Activated T-helper 2 cell treated with anti-CD3 and anti-CD28 coated beads, Interferon-gamma antibody, Interleukin-2, Interleukin-4, amounts not matched to agents 10 μg/mL and 5 μg/mL and 100 μg/mL, durations not matched to agents 14 hours and 24 hours and 36 hours (primary cell): ENCODE data around the gene ZBTB20. TPM values are rescaled to one million over a fixed set of nuclear protein-coding genes. Genes with fewer than 3 reads are reported as not detected.
A peak's percentile ranks its signal among the peaks of the same experiment; 100 is the strongest.

Source experiments
- DNase-seq: peaks from one replicate; pipeline ENCODE4 v3.0.0; 2021; ENCODE audit warnings: low spot score
- H3K27ac Mint-ChIP-seq: one replicate; pipeline ENCODE4 v1.8.0; 2021; ENCODE audit warnings: mixed read lengths
- H3K27me3 Mint-ChIP-seq: one replicate; pipeline ENCODE4 v1.8.0; 2021; ENCODE audit warnings: low read depth, mixed read lengths
- H3K36me3 Mint-ChIP-seq: one replicate; pipeline ENCODE4 v1.8.0; 2021; ENCODE audit warnings: low read depth, mixed read lengths
- H3K4me1 Mint-ChIP-seq: one replicate; pipeline ENCODE4 v1.8.0; 2021; ENCODE audit warnings: low read depth, mixed read lengths
- H3K4me3 Mint-ChIP-seq: one replicate; pipeline ENCODE4 v1.8.0; 2021; ENCODE audit warnings: low read depth, mild to moderate bottlenecking, moderate library complexity, mixed read lengths
- H3K9me3 Mint-ChIP-seq: one replicate; pipeline ENCODE4 v1.8.0; 2021; ENCODE audit warnings: mixed read lengths
- intact Hi-C: fragments of 100-400 bp; cut with micrococcal nuclease; formaldehyde crosslinking; loops from one replicate; pipeline ENCODE4 v1.15.1; 2023
- total RNA-seq: library from RNA; stranded (reverse); gene quantifications from 2 replicates; pipeline ENCODE4 v1.2.3, GENCODE V29; 2022

ZBTB20 gene
- total RNA-seq, 1 donor from 2014 or later, result 3.3 TPM

DNA sequence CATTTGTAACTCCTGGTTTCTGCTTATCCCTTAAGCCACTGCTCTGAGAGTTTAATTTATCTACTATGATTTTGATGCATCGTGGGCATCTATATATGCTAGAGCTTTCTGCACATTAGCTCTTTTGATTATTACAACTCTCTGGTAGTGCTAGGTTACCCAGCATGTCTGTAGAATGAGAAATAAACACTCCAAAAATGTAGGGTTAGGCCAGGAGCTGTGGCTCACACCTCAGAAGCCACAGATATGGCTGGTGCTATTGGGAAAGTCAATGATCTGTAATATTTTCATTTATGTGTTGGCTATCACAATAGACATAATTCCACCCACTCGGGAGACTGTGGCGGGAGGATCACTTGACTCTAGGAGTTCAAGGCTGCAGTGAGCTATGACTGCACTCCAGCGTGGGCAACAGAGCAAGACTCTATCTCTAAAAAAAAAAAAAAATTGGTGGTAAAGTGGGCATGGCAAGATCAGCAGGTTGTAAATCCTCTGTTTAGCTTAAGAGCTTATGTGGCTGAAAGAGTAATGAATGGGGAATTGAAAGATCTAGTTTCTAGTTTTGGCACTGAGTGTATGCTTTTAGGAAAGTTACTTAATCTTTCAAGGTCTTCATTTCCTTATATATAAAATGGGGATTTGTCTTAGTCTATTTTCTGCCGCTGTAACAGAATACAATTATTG lies 847.0 kb downstream of the ZBTB20 start:
- Mint-ChIP-seq H3K27me3 (peaks cover 2% of the 10 kb centered on the region), H3K9me3 (no peaks in the 10 kb centered on the region), H3K36me3 (peaks cover 6% of the 10 kb centered on the region), H3K4me1 (peaks cover 14% of the 10 kb centered on the region), H3K27ac (no peak overlapping the region), H3K4me3 (no peak overlapping the region)
- intact Hi-C loops, result loop anchor here (2.0 kb wide), 1 partner anchor 147 kb away; no protein-coding TSS in a partner anchor
- DNase-seq, result no peak

DNA sequence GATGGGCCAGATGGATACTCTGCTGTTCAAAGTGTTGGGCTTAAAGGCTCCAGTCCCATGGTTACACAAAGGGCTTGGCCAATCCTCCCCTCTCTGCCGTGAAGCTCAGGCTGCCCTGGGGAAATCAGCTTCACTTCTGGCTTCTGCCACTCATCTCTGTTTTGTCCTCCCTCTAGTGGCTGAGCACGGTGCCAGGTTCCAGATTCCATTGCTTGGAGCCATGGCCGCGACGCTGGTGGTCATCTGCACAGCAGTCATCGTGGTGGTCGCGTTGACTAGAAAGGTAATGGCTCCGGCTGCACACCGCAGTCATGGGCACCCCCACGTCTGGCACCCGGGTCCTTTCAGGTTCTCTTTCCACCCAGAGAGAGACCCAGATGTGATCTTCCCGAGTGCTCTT lies 847.7 kb downstream of the ZBTB20 start:
- Mint-ChIP-seq H3K27me3 (peaks cover 2% of the 10 kb centered on the region), H3K36me3 (peaks cover 3% of the 10 kb centered on the region), H3K9me3 (no peaks in the 10 kb centered on the region), H3K4me3 (no peak overlapping the region), H3K27ac (no peak overlapping the region), H3K4me1 (peaks cover 18% of the 10 kb centered on the region)
- DNase-seq, result no peak
- intact Hi-C loops, result loop anchor here (2.0 kb wide), 1 partner anchor 147 kb away; no protein-coding TSS in a partner anchor

- peaks cover 3% of the 10 kb centered on the region for H3K36me3 Mint-ChIP-seq
- H3K27me3 Mint-ChIP-seq, result no peaks in the 10 kb centered on the region
- DNase-seq, result no peak
- intact Hi-C loops, result no loop called here
- no peak overlapping the region for H3K4me3 Mint-ChIP-seq
- no peaks in the 10 kb centered on the region for H3K9me3 Mint-ChIP-seq
- H3K4me1 Mint-ChIP-seq, result peaks cover 31% of the 10 kb centered on the region
- no peak overlapping the region for H3K27ac Mint-ChIP-seq
Observed at GRCh38 chr3:114295946-114296345, 851.1 kb downstream of the ZBTB20 start.

DNA sequence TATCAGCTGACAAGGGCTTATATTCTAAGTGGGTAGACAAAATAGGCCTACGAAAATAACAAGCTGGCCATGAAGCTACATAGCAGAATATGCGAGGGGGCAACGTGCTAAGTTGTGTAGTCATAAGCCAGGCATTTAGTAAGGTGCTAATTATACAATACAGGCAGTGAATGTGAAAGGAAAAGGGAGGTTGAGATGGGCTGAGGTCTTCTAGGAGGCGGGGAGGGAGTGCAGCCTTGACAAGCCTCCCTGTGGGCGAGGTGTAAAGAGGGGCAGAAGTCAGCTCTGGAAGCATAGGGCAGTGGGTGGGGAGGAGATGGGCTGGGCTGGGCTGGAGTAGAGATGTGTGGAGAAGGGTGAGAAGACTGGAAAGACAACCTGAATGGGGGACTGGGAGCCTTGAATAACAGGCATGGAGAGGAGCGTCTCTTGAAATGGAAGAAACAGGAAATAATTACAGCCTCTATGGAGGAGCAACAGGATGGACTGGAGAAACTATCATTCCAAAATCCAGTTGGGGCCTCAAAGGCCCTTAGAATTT lies 852.1 kb downstream of the ZBTB20 start:
- peaks cover 37% of the 10 kb centered on the region for H3K4me1 Mint-ChIP-seq
- intact Hi-C loops, result loop anchor here (5.0 kb wide), 2 partner anchors 53 to 67 kb away; no protein-coding TSS in a partner anchor

DNA sequence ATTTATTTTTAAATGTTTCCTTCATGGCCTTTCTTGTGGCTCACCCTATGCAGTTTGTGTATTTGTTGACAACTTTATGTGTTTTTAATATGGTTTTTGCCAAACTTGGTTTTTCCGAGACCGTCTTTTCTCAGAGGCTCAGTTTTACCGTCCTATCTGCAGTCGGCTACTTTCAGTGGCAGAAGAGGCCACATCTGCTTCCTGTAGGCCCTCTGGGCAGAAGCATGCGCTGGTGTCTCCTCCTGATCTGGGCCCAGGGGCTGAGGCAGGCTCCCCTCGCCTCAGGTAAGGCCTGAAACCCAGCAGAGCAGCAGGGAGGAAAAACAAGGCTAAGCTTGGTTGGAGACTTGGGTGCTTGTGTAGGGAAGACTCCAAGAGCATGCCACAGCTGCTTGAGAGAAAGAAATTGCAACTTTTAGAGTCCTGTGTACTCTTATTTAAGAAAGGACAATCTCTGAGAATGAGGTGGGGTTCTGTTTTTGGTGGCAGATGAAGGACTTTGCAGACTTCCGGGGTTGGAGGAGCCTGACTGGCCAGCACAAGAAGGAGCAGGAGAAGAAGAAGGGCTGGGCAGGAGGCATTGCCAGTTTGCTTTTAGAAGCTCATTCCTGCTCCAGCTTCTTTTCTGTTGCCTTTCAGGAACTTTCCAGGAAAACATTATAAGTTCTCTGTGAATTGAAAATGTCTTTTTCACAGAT lies 853.1 kb downstream of the ZBTB20 start, which contains the start of gene TIGIT:
TSS of gene TIGIT (plus strand) at position 191 of the 698 bp plus-strand sequence. CDS start at position 225, 34 bp downstream.
- no peaks in the 10 kb centered on the region for H3K36me3 Mint-ChIP-seq
- intact Hi-C loops, result loop anchor here (5.0 kb wide), 2 partner anchors 52 to 68 kb away; no protein-coding TSS in a partner anchor
- H3K4me3 Mint-ChIP-seq, result peak within 1 kb of the TSS; percentile 35
- H3K27me3 Mint-ChIP-seq, result no peaks in the 10 kb centered on the region
- peak within 1 kb of the TSS; percentile 47 for H3K27ac Mint-ChIP-seq
- H3K9me3 Mint-ChIP-seq, result no peaks in the 10 kb centered on the region
- DNase-seq, result no peak
- peaks cover 32% of the 10 kb centered on the region for H3K4me1 Mint-ChIP-seq

More for the DNA sequence above, 852.1 kb downstream of the ZBTB20 start:
- Mint-ChIP-seq H3K4me3 (no peak overlapping the region), H3K27me3 (no peaks in the 10 kb centered on the region), H3K9me3 (no peaks in the 10 kb centered on the region), H3K27ac (no peak overlapping the region), H3K36me3 (peaks cover 1% of the 10 kb centered on the region)
- DNase-seq, result no peak

- peak; percentile 69 for DNase-seq
- Mint-ChIP-seq H3K36me3 (no peaks in the 10 kb centered on the region), H3K4me1 (peaks cover 31% of the 10 kb centered on the region), H3K4me3 (peak overlapping the region; percentile 13), H3K27ac (peak overlapping the region; percentile 84), H3K9me3 (no peaks in the 10 kb centered on the region), H3K27me3 (no peaks in the 10 kb centered on the region)
- intact Hi-C loops, result loop anchor here (1.0 to 5.0 kb wide), 6 partner anchors 42 to 138 kb away; no protein-coding TSS in a partner anchor
Observed at GRCh38 chr3:114290911-114291901, 855.9 kb downstream of the ZBTB20 start.

DNA sequence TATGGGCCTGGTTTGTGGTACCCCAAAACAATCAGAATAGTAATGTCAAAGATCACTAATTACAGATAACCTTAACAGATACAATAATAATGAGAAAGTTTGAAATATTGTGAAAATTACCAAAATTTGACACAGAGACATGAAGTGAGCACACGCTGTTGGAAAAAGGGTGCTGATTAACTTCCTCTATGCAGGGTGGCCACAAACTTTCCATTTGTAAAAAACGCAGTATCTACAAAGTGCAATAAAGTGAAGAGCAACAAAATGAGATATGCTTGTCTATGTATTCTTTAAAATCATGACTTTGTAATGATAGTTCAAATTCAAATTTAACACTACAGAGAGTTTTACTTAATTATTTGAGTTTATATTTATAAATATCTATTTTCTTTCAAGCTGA lies 860.8 kb downstream of the ZBTB20 start:
- Mint-ChIP-seq H3K9me3 (peaks cover 6% of the 10 kb centered on the region), H3K27ac (no peak overlapping the region), H3K4me1 (peaks cover 21% of the 10 kb centered on the region), H3K27me3 (no peaks in the 10 kb centered on the region), H3K4me3 (no peak overlapping the region), H3K36me3 (peaks cover 3% of the 10 kb centered on the region)
- no peak for DNase-seq
- intact Hi-C loops, result no loop called here

DNA sequence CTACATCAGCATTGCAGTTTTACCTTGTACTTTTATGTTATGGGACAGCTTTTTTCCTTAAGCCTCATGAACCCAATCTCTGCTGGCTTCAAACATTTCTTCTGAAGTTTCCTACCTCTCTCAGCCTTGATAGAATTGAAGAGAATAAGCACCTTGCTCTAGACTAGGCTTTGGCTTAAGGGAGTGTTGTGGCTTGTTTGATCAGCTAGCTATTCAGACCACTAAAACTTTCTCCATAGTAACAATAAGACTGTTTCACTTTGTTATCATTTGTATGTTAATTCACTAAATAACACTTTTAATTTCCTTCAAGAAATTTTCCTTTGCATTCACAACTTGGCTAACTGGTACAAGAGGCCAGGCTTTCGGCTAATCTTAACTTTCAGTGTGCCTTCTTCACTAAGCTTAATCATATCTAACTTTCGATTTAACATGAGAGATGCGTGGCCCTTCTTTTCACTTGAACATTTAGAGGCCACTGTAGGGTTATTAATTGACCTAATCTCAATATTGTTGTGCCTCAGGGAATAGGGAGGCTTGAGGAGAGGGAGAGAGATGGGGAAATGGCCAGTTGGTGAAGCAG lies 861.3 kb downstream of the ZBTB20 start:
- H3K36me3 Mint-ChIP-seq, result peaks cover 3% of the 10 kb centered on the region
- no peak for DNase-seq
- intact Hi-C loops, result no loop called here
- peaks cover 6% of the 10 kb centered on the region for H3K9me3 Mint-ChIP-seq
- peaks cover 16% of the 10 kb centered on the region for H3K4me1 Mint-ChIP-seq
- H3K4me3 Mint-ChIP-seq, result no peak overlapping the region
- no peaks in the 10 kb centered on the region for H3K27me3 Mint-ChIP-seq
- H3K27ac Mint-ChIP-seq, result peak overlapping the region; percentile 50

DNA sequence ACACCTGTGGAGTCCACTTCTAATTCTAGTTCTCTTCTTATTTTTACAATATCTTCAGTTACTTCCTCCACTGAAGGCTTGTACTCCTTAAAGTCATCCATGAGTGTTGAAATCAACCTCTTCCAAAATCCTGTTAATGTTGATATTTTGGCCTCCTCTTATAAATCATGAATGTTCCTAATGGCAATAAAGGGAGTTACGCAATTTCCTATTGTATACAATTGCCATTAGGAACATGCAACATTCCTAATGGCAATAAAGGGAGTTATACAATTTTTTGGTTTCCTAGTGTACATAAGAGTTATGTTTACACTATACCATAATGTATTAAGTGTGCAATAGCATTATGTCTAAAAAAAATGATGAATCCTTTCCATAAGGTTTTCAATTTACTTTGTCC lies 862.4 kb downstream of the ZBTB20 start:
- intact Hi-C loops, result no loop called here
- Mint-ChIP-seq H3K36me3 (peaks cover 3% of the 10 kb centered on the region), H3K4me1 (peaks cover 8% of the 10 kb centered on the region), H3K4me3 (no peak overlapping the region), H3K27ac (no peak overlapping the region), H3K9me3 (peaks cover 6% of the 10 kb centered on the region), H3K27me3 (no peaks in the 10 kb centered on the region)
- no peak for DNase-seq
